Right lobe of liver (tissue), 4 donors: ENCODE data around the gene ELOVL6.

Source experiments
- POLR2A ChIP-seq: fragments of 450-650 bp; IDR thresholded peaks from one replicate; pipeline ENCODE4 v1.6.1; 2017; ENCODE audit warnings: antibody characterized with exemption, mild to moderate bottlenecking
- TF ChIP-seq, protein P1 (sequence below), 4 donors: fragments of 200-600 bp in 3 of 4; fragments of 450-650 bp in 1 of 4; IDR thresholded peaks; one replicate each; pipeline versions ENCODE4 v1.5.1 to v1.8.0; 2016 to 2022; ENCODE audit warnings: antibody characterized with exemption in 4 of 4, mild to moderate bottlenecking in 2 of 4
- donor health status: DM: no; HTN: no; CAD: no.
- donor health status: DM: no; HTN: no; CAD: no.
- donor health status: DM: no; HTN: yes; CAD: no.

DNA sequence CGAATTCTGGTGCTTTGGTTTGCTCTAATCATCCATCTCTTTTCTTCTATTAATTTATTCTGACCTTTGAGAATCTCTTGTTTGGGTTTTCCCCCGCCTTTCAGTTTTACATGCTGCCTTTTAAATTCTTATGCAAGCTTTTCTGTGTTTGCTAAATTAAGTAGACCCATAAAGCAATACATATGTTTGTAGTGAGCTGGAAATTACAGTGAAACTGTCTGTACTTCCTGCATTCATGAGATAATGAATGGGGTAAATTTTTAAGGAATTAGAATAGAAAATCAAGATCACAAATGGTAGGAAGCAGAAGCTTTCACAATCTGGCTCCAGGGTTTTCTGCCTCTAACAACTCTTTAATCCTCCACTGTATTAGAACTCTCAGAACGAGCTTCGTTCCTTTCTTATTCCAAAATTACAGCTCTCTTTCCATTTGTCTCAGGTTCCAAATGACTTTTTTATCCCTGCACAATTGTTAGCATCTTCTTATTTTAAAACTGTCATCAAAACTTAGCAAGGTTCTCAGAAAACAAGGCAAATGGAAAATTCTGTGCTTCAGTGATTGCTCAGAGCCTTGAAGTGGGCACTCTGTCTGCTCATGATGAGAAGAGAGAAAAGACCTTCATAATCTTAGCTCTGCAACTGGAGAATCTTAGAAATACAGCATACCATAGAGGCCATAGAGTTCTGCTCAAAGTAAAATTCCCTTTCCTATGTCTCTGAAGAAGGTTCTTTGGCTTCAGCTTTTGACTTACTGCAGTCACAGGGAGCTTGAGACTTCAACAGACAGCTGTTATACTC lies 177.6 kb downstream of the ELOVL6 start:
- TF ChIP-seq, protein P1, sequence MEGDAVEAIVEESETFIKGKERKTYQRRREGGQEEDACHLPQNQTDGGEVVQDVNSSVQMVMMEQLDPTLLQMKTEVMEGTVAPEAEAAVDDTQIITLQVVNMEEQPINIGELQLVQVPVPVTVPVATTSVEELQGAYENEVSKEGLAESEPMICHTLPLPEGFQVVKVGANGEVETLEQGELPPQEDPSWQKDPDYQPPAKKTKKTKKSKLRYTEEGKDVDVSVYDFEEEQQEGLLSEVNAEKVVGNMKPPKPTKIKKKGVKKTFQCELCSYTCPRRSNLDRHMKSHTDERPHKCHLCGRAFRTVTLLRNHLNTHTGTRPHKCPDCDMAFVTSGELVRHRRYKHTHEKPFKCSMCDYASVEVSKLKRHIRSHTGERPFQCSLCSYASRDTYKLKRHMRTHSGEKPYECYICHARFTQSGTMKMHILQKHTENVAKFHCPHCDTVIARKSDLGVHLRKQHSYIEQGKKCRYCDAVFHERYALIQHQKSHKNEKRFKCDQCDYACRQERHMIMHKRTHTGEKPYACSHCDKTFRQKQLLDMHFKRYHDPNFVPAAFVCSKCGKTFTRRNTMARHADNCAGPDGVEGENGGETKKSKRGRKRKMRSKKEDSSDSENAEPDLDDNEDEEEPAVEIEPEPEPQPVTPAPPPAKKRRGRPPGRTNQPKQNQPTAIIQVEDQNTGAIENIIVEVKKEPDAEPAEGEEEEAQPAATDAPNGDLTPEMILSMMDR (IDR thresholded peaks at IDR 0.05): no peak
- no peak for TF ChIP-seq POLR2A
